ENCODE data around the gene THOC3. TPM values are rescaled to one million over a fixed set of nuclear protein-coding genes. Genes with fewer than 3 reads are reported as not detected.
"Not testable (repeated sequence)": the region's sequence is repeated elsewhere in the genome, so short reads cannot be mapped to it uniquely, and the experiment has no call there.

THOC3 gene
- total RNA-seq, 1 experiment from 2014 or later: 70.8 TPM

- H3K27ac ChIP-seq (ENCODE audit: low read length); DNase-seq (ENCODE audit: low read depth, low spot score); CTCF ChIA-PET; in situ Hi-C loops (cut with HindIII; ENCODE audit: low pct_unique_long_range_greater_than_20kb, low sequenced_read_pairs); BruUV-seq (replicated peaks); H3K36me3 ChIP-seq (ENCODE audit: control insufficient read depth, insufficient read depth, low read length); H3K9me3 ChIP-seq (ENCODE audit: control insufficient read depth, insufficient read depth, low read depth, low read length); intact Hi-C loops (cut with micrococcal nuclease; ENCODE audit: unreplicated experiment); POLR2A ChIA-PET; H3K4me1 ChIP-seq (ENCODE audit: control insufficient read depth, insufficient read depth, low read length); H3K27me3 ChIP-seq (ENCODE audit: control insufficient read depth, insufficient read depth, low read length); H3K4me3 ChIP-seq (ENCODE audit: low read depth in 2 of 2, low read length in 2 of 2); ATAC-seq: not testable (repeated sequence)
Observed at GRCh38 chr5:175958515-175958914, 9.6 kb downstream of the THOC3 start.

GRCh38 chr5:175954107-175954506, 14.0 kb downstream of the THOC3 start:
- in situ Hi-C loops (cut with HindIII; ENCODE audit: low pct_unique_long_range_greater_than_20kb, low sequenced_read_pairs); intact Hi-C loops (cut with micrococcal nuclease; ENCODE audit: unreplicated experiment); H3K4me1 ChIP-seq (ENCODE audit: control insufficient read depth, insufficient read depth, low read length); H3K4me3 ChIP-seq (ENCODE audit: low read depth in 2 of 2, low read length in 2 of 2); H3K36me3 ChIP-seq (ENCODE audit: control insufficient read depth, insufficient read depth, low read length); ATAC-seq; CTCF ChIA-PET; BruUV-seq (replicated peaks); POLR2A ChIA-PET; H3K27ac ChIP-seq (ENCODE audit: low read length); H3K27me3 ChIP-seq (ENCODE audit: control insufficient read depth, insufficient read depth, low read length); DNase-seq (ENCODE audit: low read depth, low spot score); H3K9me3 ChIP-seq (ENCODE audit: control insufficient read depth, insufficient read depth, low read depth, low read length): not testable (repeated sequence)

- BruUV-seq (replicated peaks); ATAC-seq; POLR2A ChIA-PET: not testable (repeated sequence)
Observed at GRCh38 chr5:175952810-175953209, 15.3 kb downstream of the THOC3 start.

GRCh38 chr5:175951339-175951969, 16.7 kb downstream of the THOC3 start:
- DNase-seq (ENCODE audit: low read depth, low spot score); intact Hi-C loops (cut with micrococcal nuclease; ENCODE audit: unreplicated experiment); CTCF ChIA-PET; H3K27ac ChIP-seq (ENCODE audit: low read length); POLR2A ChIA-PET; BruUV-seq (replicated peaks); H3K4me1 ChIP-seq (ENCODE audit: control insufficient read depth, insufficient read depth, low read length); H3K36me3 ChIP-seq (ENCODE audit: control insufficient read depth, insufficient read depth, low read length); H3K27me3 ChIP-seq (ENCODE audit: control insufficient read depth, insufficient read depth, low read length); in situ Hi-C loops (cut with HindIII; ENCODE audit: low pct_unique_long_range_greater_than_20kb, low sequenced_read_pairs); H3K4me3 ChIP-seq (ENCODE audit: low read depth in 2 of 2, low read length in 2 of 2); H3K9me3 ChIP-seq (ENCODE audit: control insufficient read depth, insufficient read depth, low read depth, low read length): not testable (repeated sequence)
- peak; percentile 97 for ATAC-seq

More at GRCh38 chr5:175952810-175953209, 15.3 kb downstream of the THOC3 start:
- H3K27me3 ChIP-seq (ENCODE audit: control insufficient read depth, insufficient read depth, low read length); CTCF ChIA-PET; H3K27ac ChIP-seq (ENCODE audit: low read length); H3K36me3 ChIP-seq (ENCODE audit: control insufficient read depth, insufficient read depth, low read length); in situ Hi-C loops (cut with HindIII; ENCODE audit: low pct_unique_long_range_greater_than_20kb, low sequenced_read_pairs); H3K4me3 ChIP-seq (ENCODE audit: low read depth in 2 of 2, low read length in 2 of 2); intact Hi-C loops (cut with micrococcal nuclease; ENCODE audit: unreplicated experiment); H3K9me3 ChIP-seq (ENCODE audit: control insufficient read depth, insufficient read depth, low read depth, low read length); H3K4me1 ChIP-seq (ENCODE audit: control insufficient read depth, insufficient read depth, low read length); DNase-seq (ENCODE audit: low read depth, low spot score): not testable (repeated sequence)

GRCh38 chr5:175948329-175949108, 19.6 kb downstream of the THOC3 start:
- H3K4me3 ChIP-seq (ENCODE audit: low read depth in 2 of 2, low read length in 2 of 2); CTCF ChIA-PET; H3K36me3 ChIP-seq (ENCODE audit: control insufficient read depth, insufficient read depth, low read length); in situ Hi-C loops (cut with HindIII; ENCODE audit: low pct_unique_long_range_greater_than_20kb, low sequenced_read_pairs); BruUV-seq (replicated peaks); H3K27me3 ChIP-seq (ENCODE audit: control insufficient read depth, insufficient read depth, low read length); H3K27ac ChIP-seq (ENCODE audit: low read length); H3K4me1 ChIP-seq (ENCODE audit: control insufficient read depth, insufficient read depth, low read length); POLR2A ChIA-PET; intact Hi-C loops (cut with micrococcal nuclease; ENCODE audit: unreplicated experiment); ATAC-seq; H3K9me3 ChIP-seq (ENCODE audit: control insufficient read depth, insufficient read depth, low read depth, low read length); DNase-seq (ENCODE audit: low read depth, low spot score): not testable (repeated sequence)

- ATAC-seq; H3K36me3 ChIP-seq (ENCODE audit: control insufficient read depth, insufficient read depth, low read length); in situ Hi-C loops (cut with HindIII; ENCODE audit: low pct_unique_long_range_greater_than_20kb, low sequenced_read_pairs); BruUV-seq (replicated peaks); H3K4me1 ChIP-seq (ENCODE audit: control insufficient read depth, insufficient read depth, low read length); H3K4me3 ChIP-seq (ENCODE audit: low read depth in 2 of 2, low read length in 2 of 2); intact Hi-C loops (cut with micrococcal nuclease; ENCODE audit: unreplicated experiment); DNase-seq (ENCODE audit: low read depth, low spot score); H3K27ac ChIP-seq (ENCODE audit: low read length); POLR2A ChIA-PET; H3K9me3 ChIP-seq (ENCODE audit: control insufficient read depth, insufficient read depth, low read depth, low read length); CTCF ChIA-PET; H3K27me3 ChIP-seq (ENCODE audit: control insufficient read depth, insufficient read depth, low read length): not testable (repeated sequence)
Observed at GRCh38 chr5:175943253-175943652, 24.9 kb downstream of the THOC3 start.

- CTCF ChIA-PET; H3K27me3 ChIP-seq (ENCODE audit: control insufficient read depth, insufficient read depth, low read length); H3K4me1 ChIP-seq (ENCODE audit: control insufficient read depth, insufficient read depth, low read length); BruUV-seq (replicated peaks); intact Hi-C loops (cut with micrococcal nuclease; ENCODE audit: unreplicated experiment); POLR2A ChIA-PET; H3K36me3 ChIP-seq (ENCODE audit: control insufficient read depth, insufficient read depth, low read length); H3K27ac ChIP-seq (ENCODE audit: low read length); H3K4me3 ChIP-seq (ENCODE audit: low read depth in 2 of 2, low read length in 2 of 2); in situ Hi-C loops (cut with HindIII; ENCODE audit: low pct_unique_long_range_greater_than_20kb, low sequenced_read_pairs); ATAC-seq; H3K9me3 ChIP-seq (ENCODE audit: control insufficient read depth, insufficient read depth, low read depth, low read length); DNase-seq (ENCODE audit: low read depth, low spot score): not testable (repeated sequence)
Observed at GRCh38 chr5:175940632-175941031, 27.5 kb downstream of the THOC3 start.

All from Panc1 (cell line).